T-helper 1 cell treated with Interleukin-12 subunit alpha and Interleukin-12 subunit beta and Interleukin-4 antibody, amounts not matched to agents 30 μg/mL and 1 μg/mL, for 36 hours (primary cell): ENCODE measurements around the gene GPR107.

Source experiments
- H3K27ac Mint-ChIP-seq: one replicate; pipeline ENCODE4 v1.8.0; 2021; ENCODE audit warnings: mild to moderate bottlenecking, mixed read lengths
- H3K27me3 Mint-ChIP-seq: one replicate; pipeline ENCODE4 v1.8.0; 2021; ENCODE audit warnings: low read depth, mixed read lengths
- H3K36me3 Mint-ChIP-seq: one replicate; pipeline ENCODE4 v1.8.0; 2021; ENCODE audit warnings: low read depth, mixed read lengths
- H3K4me1 Mint-ChIP-seq: one replicate; pipeline ENCODE4 v1.8.0; 2021; ENCODE audit warnings: low read depth, mixed read lengths
- H3K4me3 Mint-ChIP-seq: one replicate; pipeline ENCODE4 v1.8.0; 2021; ENCODE audit warnings: mild to moderate bottlenecking, moderate library complexity, mixed read lengths
- H3K9me3 Mint-ChIP-seq: one replicate; pipeline ENCODE4 v1.8.0; 2021; ENCODE audit warnings: mixed read lengths

GPR107 gene

DNA sequence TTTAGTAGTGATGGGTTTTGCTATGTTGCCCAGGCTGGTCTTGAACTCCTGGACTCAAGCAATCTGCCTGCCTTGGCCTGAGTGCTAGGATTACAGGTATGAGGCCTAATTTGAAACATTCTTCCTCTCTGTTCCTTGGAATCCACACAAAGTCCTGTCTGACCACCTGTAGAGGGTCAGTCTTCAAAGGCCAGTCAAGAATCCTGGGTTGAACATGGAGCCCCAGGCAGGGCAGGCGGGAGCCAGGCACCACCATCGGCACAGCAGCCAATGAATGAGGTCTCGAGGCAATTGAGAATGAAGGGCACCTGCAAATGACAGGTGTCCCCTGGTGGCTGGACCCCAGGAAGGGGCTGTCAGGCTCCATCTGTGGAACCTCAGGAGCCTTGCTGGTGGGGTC, 101.1 kb downstream of the GPR107 start:
- H3K4me3 Mint-ChIP-seq: no peak overlapping the region
- no peak overlapping the region for H3K27ac Mint-ChIP-seq
- H3K9me3 Mint-ChIP-seq: no peaks in the 10 kb centered on the region
- no peaks in the 10 kb centered on the region for H3K27me3 Mint-ChIP-seq
- H3K36me3 Mint-ChIP-seq: no peaks in the 10 kb centered on the region
- H3K4me1 Mint-ChIP-seq: no peaks in the 10 kb centered on the region

DNA sequence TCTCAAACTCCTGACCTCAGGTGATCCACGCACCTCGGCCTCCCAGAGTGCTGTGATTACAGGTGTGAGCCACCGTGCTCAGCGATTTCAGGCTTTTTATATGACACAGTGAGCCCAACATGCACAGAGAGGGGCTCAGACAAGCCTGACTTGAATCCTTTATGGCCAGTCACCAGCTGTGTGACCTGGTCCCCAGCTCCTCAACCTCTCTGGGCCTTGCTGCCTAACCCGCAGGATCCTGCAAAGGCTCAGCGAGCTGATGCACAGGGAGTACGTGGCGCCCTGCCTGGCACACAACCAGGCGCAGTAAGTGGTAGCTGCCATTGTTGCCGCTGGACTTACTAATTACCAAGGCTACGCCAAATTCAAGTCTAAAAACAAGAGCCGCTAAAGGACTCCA, 101.9 kb downstream of the GPR107 start:
- Mint-ChIP-seq H3K36me3 (no peaks in the 10 kb centered on the region), H3K4me1 (no peaks in the 10 kb centered on the region), H3K27me3 (no peaks in the 10 kb centered on the region), H3K4me3 (no peak overlapping the region), H3K9me3 (no peaks in the 10 kb centered on the region), H3K27ac (no peak overlapping the region)

DNA sequence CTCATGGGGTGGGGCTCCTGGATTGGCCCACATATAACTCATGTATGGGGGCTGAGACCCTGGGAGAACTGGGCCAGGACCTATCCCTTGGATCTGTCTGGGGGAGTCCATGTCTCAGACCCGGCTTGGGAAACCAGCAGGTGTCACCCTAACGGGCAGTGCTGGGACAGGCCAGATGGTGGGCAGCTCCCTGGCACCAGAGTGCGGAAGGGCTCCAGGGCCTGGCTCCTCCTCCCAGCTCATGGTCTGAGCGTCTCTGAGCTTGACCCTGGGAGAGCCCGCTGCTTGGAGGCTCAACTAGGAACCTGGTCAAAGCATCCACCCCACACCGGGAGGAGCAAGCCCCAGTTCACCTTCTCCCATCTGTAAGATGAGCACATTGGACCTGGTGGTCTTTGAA, 103.0 kb downstream of the GPR107 start:
- Mint-ChIP-seq H3K9me3 (no peaks in the 10 kb centered on the region), H3K27me3 (no peaks in the 10 kb centered on the region), H3K36me3 (no peaks in the 10 kb centered on the region), H3K4me3 (no peak overlapping the region), H3K27ac (no peak overlapping the region), H3K4me1 (no peaks in the 10 kb centered on the region)

DNA sequence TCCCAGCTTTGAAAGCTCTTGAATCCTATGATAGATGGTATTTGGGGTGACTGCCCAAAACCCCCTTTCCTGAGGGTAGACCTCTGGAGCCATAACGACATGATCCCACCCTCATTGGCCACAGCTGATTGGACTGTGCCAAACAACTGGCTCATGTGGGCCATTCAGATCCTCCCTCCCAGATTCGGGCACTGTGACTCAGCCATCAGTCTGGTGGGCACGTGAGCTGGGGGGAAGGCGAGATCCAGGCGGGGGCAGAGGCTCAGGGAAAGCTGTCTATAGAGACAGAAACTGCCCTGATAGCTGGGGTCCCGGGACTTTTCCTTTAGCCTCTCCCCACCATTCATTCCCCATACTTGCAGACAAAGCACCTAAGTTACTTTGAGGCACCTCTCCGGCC, 103.4 kb downstream of the GPR107 start:
- H3K27me3 Mint-ChIP-seq: no peaks in the 10 kb centered on the region
- H3K36me3 Mint-ChIP-seq: no peaks in the 10 kb centered on the region
- no peaks in the 10 kb centered on the region for H3K9me3 Mint-ChIP-seq
- H3K27ac Mint-ChIP-seq: no peak overlapping the region
- no peak overlapping the region for H3K4me3 Mint-ChIP-seq
- no peaks in the 10 kb centered on the region for H3K4me1 Mint-ChIP-seq

DNA sequence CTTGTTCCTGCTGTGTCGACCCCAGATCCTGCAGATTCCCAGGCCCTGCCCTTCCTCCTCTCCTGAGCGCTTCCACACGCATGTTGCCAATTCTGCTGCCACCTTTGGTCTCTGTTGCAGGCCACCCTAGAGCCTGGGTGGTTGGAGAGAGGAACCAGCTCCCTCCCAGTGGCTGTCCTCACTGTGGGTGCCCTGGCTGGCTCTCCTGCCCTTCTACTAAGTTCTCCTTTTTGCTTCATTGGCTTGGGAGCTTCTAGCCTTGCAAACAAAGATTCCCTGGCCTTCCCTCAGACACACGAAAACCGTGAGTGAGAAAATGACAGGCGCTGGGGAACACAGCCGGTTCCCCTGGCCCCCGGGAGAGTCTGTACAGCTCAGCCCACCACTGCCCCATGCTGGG, 104.3 kb downstream of the GPR107 start:
- H3K9me3 Mint-ChIP-seq: no peaks in the 10 kb centered on the region
- H3K27me3 Mint-ChIP-seq: no peaks in the 10 kb centered on the region
- no peaks in the 10 kb centered on the region for H3K36me3 Mint-ChIP-seq
- no peaks in the 10 kb centered on the region for H3K4me1 Mint-ChIP-seq
- H3K4me3 Mint-ChIP-seq: no peak overlapping the region
- no peak overlapping the region for H3K27ac Mint-ChIP-seq

DNA sequence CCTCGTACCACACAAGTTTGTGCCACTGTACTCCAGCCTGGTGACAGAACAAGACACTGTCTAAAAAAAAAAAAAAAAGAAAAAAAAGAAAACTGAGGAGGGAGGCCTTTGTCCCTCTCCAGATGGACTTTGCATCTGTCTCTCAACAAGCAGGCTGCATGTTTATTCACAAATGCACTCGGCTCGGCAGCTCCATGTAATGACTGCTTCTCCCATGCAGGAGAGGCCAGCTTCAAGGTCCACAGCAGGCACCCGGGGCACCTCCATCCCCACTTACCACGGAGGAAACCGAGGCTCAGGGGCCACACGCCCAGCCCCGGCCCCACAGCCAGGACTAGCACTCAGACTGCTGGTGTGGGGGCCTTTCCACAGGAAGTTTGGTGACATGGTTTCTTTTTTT, 105.4 kb downstream of the GPR107 start:
- H3K27me3 Mint-ChIP-seq: no peaks in the 10 kb centered on the region
- H3K27ac Mint-ChIP-seq: no peak overlapping the region
- no peaks in the 10 kb centered on the region for H3K4me1 Mint-ChIP-seq
- H3K4me3 Mint-ChIP-seq: no peak overlapping the region
- H3K9me3 Mint-ChIP-seq: no peaks in the 10 kb centered on the region
- no peaks in the 10 kb centered on the region for H3K36me3 Mint-ChIP-seq

DNA sequence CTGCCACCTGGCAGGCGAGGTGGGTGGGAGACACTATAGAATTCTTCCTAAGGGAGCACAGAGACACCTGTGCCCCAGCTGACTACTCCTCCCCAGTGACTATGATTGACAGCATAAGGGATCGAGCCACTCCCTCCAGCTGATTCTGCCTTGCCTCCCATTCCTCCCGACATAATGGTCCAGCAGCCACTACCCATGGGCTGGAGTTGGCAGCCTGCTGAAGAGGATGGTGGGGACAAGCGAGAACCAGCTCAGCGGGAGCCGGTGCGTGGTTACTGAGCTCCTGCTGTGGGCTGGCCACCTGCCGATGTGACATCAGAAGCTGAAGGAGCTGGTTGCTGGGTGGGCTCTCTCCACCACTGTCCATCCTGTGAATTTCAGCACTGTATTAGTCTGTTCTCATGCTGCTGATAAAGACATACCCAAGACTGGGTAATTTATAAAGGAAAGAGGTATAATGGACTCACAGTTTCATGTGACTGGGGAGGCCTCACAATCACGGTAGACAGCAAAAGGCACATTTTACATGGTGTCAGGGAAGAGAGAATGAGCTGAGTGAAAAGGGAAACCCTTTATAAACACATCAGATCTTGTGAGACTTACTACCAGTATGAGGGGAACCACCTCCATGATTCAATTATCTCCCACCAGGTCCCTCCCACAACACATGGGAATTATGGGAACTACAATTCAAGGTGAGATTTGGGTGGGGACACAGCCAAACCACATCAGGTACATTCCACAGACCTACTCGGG, 106.4 kb downstream of the GPR107 start:
- Mint-ChIP-seq H3K27ac (no peak overlapping the region), H3K9me3 (no peaks in the 10 kb centered on the region), H3K27me3 (no peaks in the 10 kb centered on the region), H3K4me1 (no peaks in the 10 kb centered on the region), H3K4me3 (no peak overlapping the region), H3K36me3 (no peaks in the 10 kb centered on the region)

DNA sequence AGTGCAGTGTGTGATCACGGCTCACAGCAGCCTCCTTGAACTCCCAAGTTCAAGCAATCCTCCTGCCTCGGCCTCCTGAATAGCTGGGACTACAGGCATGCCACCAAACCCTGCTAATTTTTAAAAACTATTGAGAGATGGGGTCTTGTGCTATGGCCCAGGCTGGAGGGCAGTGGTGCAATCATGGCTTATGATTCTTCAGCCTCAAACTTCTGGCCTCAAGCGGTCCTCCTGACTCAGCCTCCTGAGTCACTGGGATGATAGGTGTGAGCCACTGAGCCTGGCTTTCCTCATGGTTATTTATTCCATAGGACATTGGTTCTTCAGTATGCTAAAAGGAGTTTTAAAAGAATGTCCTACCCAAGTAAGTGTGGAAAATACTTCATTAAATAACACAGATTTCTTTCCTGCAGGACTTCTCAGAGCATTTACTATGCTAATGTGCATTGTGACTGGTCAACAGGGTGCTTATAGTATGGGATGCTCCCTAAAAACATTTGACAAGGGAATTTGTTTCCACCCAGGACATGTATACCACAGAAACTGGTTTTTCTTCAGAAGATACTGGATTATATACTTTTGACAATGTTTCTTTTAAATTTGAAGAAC, 107.3 kb downstream of the GPR107 start:
- Mint-ChIP-seq H3K27ac (no peak overlapping the region), H3K4me3 (no peak overlapping the region)

DNA sequence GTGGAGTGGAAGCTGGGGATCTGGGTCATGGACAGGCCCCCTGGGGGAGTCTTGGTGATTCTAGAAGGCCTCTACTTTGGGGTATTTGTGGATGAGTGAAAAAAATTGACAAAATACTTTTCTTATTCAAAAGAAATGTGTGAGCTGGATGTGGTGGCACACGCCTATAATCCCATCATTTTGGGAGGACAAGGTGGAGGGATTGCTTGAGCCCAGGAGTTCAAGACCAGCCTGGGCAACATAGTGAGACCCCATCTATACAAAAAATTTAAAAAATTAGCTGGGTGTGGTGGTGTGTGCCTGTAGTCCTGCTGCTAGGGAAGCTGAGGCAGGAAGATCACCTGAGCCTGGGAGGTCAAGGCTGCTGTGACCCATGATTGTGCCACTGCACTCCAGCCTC, 111.9 kb downstream of the GPR107 start:
- H3K9me3 Mint-ChIP-seq: no peaks in the 10 kb centered on the region
- peaks cover 6% of the 10 kb centered on the region for H3K4me1 Mint-ChIP-seq

More for the DNA sequence above, 107.3 kb downstream of the GPR107 start:
- no peaks in the 10 kb centered on the region for H3K36me3 Mint-ChIP-seq
- H3K27me3 Mint-ChIP-seq: no peaks in the 10 kb centered on the region
- no peaks in the 10 kb centered on the region for H3K4me1 Mint-ChIP-seq
- H3K9me3 Mint-ChIP-seq: no peaks in the 10 kb centered on the region

DNA sequence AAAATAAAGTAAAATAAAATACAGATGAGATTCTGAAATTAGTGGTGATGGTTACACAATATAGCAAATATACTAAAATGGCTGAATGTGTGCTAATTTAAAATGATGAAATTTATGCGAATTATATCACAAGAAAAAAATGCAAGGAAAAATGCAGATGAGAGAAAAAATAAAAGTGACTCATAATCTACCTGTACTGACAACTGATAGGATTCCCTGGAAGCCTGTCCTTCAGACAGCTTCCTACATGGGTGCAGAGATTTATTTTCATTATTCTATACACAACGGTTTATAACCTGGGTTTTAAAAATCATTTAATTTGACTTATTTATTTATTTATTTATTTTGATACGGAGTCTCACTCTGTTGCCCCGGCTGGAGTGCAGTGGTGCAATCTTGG, 112.7 kb downstream of the GPR107 start:
- no peak overlapping the region for H3K27ac Mint-ChIP-seq
- no peak overlapping the region for H3K4me3 Mint-ChIP-seq
- H3K36me3 Mint-ChIP-seq: no peaks in the 10 kb centered on the region
- peaks cover 28% of the 10 kb centered on the region for H3K27me3 Mint-ChIP-seq
- H3K4me1 Mint-ChIP-seq: peaks cover 8% of the 10 kb centered on the region
- no peaks in the 10 kb centered on the region for H3K9me3 Mint-ChIP-seq

More for the DNA sequence above, 111.9 kb downstream of the GPR107 start:
- peaks cover 20% of the 10 kb centered on the region for H3K27me3 Mint-ChIP-seq
- H3K27ac Mint-ChIP-seq: no peak overlapping the region
- no peak overlapping the region for H3K4me3 Mint-ChIP-seq
- H3K36me3 Mint-ChIP-seq: no peaks in the 10 kb centered on the region

DNA sequence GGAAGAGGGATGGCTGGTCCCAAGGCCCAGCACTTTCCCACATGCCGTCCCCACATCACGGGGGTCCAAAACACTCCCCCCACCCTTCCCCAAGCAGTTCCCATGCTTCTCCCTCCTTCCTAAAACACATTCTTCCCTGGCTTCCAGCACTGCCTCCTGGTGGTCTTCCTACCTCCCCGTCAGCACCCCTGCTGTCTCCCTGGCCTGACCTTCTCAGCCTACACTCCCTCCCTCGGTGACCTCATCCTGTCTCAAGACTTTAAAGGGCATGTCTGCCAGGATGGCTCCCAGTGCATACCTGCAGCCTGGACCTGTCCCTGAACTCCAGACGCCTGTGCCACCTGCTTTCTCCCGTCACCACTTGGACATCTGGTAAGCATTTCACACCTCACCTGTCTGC, 114.2 kb downstream of the GPR107 start:
- Mint-ChIP-seq H3K27me3 (peaks cover 33% of the 10 kb centered on the region), H3K4me1 (peaks cover 8% of the 10 kb centered on the region)

DNA sequence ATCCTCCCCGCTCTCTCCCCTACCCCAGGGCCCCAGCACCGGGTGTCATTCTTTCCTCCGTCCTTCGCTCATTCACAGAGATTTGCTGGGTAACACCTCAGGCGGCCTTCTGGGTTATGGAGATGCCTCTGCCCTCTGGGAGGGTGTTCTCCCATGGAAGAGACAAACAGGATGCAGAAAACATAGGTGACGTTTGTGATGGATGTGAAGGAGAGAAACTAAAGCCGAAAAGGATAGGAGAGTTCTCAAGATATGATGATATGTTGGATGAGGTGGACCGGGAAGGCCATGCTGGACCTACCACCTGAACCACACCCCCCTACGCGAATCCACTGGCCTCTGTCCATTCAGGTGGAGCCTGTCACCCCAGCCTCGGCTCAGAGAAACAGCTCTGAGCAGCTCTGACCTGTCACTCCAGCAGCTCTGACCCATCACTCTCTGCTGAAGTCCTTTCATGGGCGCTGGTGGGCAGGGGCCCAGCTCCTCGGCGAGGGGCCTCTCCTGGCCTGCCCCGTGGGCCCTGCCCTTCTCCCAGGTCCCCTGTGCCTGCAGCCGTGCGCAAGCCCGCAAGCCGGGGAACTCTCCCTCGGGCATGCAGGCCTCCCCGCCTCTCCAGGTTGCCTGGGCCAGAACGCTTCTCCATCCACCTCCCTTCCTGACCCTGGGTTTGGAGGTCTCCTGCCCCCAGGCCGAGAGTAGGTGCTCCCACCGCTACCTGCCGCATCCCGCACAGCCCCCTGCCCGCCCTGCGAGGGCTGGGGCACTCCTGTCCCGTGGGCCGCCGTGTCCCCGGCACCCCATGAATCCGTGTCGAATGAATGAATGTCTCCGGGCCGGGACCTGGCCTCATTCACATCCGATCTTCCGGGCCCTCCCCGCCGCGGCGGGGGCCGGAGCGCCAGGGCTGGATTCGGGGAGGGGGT, 117.8 kb downstream of the GPR107 start:
- no peaks in the 10 kb centered on the region for H3K9me3 Mint-ChIP-seq

More for the DNA sequence above, 114.2 kb downstream of the GPR107 start:
- Mint-ChIP-seq H3K27ac (no peak overlapping the region), H3K4me3 (no peak overlapping the region), H3K36me3 (no peaks in the 10 kb centered on the region), H3K9me3 (no peaks in the 10 kb centered on the region)

DNA sequence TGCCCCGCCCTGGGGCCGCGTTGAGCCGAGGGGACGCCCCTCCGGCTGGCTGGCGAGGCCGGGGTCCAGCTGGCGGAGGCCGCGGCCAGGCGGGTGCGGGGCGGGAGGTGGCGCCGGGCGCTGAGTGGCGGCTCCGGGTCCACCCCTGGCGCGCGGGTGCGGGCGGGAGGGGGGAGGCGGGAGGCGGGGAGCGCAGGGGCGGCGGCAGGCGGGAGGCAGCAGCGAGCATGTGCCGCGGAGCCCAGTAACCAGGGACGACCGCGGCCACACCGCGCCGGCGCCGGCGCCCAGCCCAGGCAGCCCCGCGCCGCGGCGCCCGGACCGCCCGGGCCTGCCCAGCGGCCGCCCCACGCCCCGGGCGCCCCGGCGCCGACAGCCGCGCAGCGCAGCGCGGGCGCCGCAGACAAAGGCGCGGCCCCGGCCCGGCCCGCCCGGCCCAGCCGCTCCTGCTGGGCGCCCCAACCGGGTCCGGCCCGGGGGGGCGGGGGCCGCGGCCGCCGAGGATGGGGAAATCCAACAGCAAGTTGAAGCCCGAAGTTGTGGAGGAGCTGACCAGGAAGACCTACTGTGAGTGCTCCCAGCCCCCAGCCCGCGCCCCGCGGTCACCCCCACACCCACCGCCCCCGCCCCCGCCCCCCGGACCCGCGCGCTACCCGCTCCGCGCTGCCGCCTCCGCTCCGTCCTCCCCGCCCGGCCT, 118.6 kb downstream of the GPR107 start, which contains the start of gene NCS1:
Gene NCS1, plus strand, starts transcription at position 244 of the 697 bp plus-strand sequence. Its CDS starts 260 bp downstream, at position 504.
- H3K36me3 Mint-ChIP-seq: no peaks in the 10 kb centered on the region
- peak within 1 kb of the TSS; percentile 37 for H3K4me3 Mint-ChIP-seq
- H3K9me3 Mint-ChIP-seq: no peaks in the 10 kb centered on the region
- H3K27me3 Mint-ChIP-seq: peaks cover 48% of the 10 kb centered on the region
- peaks cover 4% of the 10 kb centered on the region for H3K4me1 Mint-ChIP-seq
- H3K27ac Mint-ChIP-seq: peak within 1 kb of the TSS; percentile 46

More for the DNA sequence above, 117.8 kb downstream of the GPR107 start:
- no peaks in the 10 kb centered on the region for H3K36me3 Mint-ChIP-seq
- peaks cover 8% of the 10 kb centered on the region for H3K4me1 Mint-ChIP-seq
- peak overlapping the region; percentile 5 for H3K4me3 Mint-ChIP-seq
- H3K27me3 Mint-ChIP-seq: peaks cover 52% of the 10 kb centered on the region
- peak overlapping the region; percentile 46 for H3K27ac Mint-ChIP-seq
